Stimulated activated CD4-positive, alpha-beta T cell treated with anti-CD3 and anti-CD28 coated beads, Interleukin-15, amount 100 ng/mL, for 48 hours (primary cell): ENCODE measurements around the gene ITM2B.
"Not testable (repeated sequence)": the region's sequence is repeated elsewhere in the genome, so short reads cannot be mapped to it uniquely, and the experiment has no call there.

Experiments
- DNase-seq, 2 donors: peaks; one replicate each; pipeline ENCODE4 v3.0.0-alpha.2; 2020; ENCODE audit warnings: low read depth in 2 of 2

Gene ITM2B

DNA sequence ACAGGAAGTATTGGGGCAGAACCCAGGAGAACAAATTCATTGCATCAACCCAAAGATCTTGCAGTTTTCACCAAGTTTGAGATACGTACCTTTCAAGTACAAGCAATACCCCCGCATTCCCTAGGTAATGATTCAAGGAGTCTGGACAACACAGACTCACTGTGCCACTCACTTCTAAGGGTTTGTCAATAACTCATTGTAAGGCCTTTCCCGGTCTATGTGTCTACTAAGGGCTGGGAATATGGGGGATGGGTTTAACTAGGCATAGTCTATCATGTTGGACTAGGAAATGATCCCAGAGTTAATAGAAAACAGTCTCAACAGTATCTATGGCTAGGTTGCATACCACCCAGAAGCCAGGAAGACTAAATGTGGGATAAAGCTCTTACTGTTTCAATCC, 8.3 kb upstream of the ITM2B start:
- no peak for DNase-seq

DNA sequence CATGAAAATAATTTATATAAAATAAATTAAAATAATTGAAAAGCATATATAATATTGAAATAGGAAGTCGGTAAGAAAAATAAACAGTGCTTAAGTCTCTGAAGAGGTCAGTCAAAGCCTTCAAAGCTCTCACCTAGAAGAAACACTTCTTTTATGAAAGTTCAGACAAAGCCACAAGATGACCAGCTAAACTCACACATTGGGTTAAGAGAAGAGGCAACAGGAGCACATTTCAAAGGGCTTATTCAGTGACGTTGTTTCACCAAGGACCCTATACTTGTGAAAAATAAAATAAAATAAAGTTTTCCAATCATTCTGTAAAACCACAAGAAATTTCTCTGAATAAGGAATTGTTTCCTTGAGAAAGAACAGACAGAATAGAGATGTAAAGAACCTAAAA, 2.5 kb upstream of the ITM2B start:
- DNase-seq, result no peak

GRCh38 chr13:48231080-48231479, 1.9 kb upstream of the ITM2B start:
- DNase-seq, result no peak

DNA sequence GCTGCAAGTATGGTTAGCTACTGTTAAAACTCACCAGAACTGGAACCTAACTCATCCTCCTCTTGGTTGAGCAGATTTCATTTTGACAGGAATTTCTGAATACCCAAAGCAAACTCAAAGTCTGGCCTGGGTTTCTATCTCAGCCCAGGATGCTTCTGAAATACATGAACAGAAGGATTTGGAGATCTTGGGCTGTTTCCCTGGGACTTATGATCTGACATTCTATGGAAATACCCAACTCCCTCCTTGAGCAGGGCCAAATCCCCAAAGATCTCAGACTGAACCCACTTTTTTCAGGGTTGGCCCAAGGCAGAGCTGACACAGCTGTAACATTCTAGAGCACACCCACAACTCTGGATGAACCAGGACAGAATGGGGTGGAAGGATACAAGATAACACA, 1.1 kb upstream of the ITM2B start:
- no peak for DNase-seq

- DNase-seq, result no peak
These were observed 473 bp upstream of the ITM2B start for GRCh38 chr13:48232420-48233045.

- DNase-seq, result no peak
These were observed 983 bp downstream of the ITM2B start for GRCh38 chr13:48233889-48234488.

DNA sequence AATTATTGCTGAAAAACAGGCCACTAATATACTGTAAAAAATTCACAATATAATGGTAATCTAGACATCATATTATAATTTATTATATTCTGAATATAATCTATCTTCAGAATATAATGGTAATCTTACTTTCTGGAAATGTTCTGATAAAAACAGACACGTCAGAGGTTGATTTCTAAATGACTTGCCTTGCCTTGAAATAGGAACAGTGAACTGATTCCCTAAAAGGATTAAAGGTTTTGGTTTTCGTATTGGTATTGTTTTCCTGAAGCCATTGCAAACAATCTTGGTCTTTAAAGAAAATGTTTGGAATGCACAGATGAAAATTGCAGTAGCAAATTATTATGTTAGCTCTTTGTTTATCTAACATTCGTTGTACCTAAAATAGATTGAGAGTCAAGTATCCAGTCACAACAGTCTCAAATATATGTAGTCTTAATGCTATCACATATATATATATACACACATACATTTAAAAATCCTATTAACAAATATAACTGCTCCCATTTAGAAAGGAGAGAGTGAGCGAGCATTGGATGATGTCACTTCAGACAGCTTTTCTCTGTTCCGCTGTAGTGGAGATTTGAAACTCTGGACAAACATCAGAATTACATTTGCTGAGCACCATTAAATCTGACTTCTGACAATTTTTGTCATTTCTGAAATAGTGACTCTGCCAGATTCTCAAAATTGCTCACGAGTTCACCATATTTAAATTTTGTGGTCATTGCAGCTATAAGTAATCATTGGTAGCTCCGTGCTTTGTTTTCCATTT, 1.7 kb downstream of the ITM2B start:
- DNase-seq, result no peak

- DNase-seq, result no peak
These were observed 2.5 kb downstream of the ITM2B start for GRCh38 chr13:48235341-48236135.

GRCh38 chr13:48236528-48237353, 3.7 kb downstream of the ITM2B start:
- DNase-seq, result no peak

DNA sequence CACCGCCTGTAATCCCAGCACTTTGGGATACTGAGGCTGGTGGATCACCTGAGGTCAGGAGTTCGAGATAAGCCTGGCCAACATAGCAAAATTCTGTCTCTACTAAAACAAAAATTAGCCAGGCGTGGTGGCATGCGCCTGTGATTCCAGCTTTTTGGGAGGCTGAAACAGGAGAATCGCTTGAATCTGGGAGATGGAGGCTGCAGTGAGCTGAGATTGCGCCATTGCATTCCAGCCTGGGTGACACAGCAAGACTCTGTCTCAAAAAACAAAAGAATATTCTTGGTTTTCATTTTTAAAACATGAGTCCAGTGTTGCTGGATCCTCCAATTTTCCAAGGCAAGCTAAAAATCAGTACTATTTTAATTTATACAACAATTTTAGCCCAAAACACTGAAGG, 6.4 kb downstream of the ITM2B start:
- not testable (repeated sequence) for DNase-seq

- no peak for DNase-seq
These were observed 8.6 kb downstream of the ITM2B start for GRCh38 chr13:48241651-48242050.

- DNase-seq, result no peak
These were observed 9.7 kb downstream of the ITM2B start for GRCh38 chr13:48242677-48243076.

- DNase-seq, result no peak
These were observed 11.2 kb downstream of the ITM2B start for GRCh38 chr13:48244159-48244558.

GRCh38 chr13:48246102-48246501, 13.1 kb downstream of the ITM2B start:
- DNase-seq, result no peak

- no peak for DNase-seq
These were observed 16.0 kb downstream of the ITM2B start for GRCh38 chr13:48249018-48249417.

DNA sequence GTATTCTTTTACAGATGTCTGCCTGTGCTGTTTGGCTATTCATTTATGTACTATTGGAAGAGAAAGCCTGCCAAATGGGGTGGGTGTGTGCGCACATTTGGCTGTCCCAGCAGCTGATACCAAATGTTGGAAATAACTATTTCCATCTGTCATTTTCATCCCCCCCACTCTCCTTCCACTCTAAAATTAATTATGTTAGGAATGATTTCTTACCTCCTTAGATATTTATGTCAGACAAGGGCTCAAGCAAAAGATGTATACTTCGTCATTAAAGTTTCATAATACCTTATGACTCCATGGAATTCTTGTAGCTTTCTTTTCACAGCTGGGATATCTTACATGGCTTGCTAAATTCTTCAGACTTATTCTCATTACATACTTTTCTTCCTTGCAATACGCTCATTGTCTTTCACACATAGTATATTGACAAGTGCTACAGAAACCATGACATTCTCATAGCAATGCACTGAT, 18.6 kb downstream of the ITM2B start:
- no peak for DNase-seq

GRCh38 chr13:48252176-48252575, 19.2 kb downstream of the ITM2B start:
- DNase-seq, result no peak

GRCh38 chr13:48253849-48254248, 20.8 kb downstream of the ITM2B start:
- DNase-seq, result no peak

- no peak for DNase-seq
These were observed 22.1 kb downstream of the ITM2B start for GRCh38 chr13:48255090-48255489.

DNA sequence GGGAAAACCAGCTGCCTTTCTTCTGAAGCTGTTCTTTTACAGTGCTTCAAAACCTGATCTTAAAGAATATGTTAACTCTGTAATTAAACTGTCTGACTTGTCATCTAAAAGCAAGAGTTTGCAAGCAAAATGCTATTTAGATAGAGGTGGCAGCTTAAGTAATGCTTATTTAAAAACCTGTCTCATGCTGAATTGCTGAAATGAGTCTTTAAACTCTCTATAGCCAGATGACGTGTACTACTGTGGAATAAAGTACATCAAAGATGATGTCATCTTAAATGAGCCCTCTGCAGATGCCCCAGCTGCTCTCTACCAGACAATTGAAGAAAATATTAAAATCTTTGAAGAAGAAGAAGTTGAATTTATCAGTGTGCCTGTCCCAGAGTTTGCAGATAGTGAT, 22.9 kb downstream of the ITM2B start:
- no peak for DNase-seq

DNA sequence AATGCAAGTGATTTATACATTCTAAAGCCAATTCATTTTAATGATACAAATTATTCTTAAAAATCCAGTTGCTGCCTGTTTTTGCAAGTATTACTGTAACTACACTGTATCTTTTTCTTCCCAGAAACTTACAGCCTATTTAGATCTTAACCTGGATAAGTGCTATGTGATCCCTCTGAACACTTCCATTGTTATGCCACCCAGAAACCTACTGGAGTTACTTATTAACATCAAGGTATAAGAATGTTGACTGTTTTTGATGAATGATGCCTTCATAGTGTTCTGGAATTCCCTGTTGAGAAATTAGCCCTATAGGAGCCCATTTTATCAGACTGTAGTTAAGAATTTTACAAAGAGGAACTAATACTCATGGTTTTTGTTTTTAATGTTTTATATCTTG, 25.0 kb downstream of the ITM2B start:
- no peak for DNase-seq
